Panc1 (cell line): ENCODE data around the gene TMTC2.

ENCODE experiments used
- POLR2AphosphoS5 ChIP-seq: IDR thresholded peaks from 2 replicates; pipeline ENCODE4 v1.6.1; 2012; ENCODE audit warnings: mild to moderate bottlenecking, low read depth, low read length, moderate library complexity
- REST ChIP-seq, 2 experiments: IDR thresholded peaks; 2 replicates each; pipeline ENCODE4 v1.6.1; 2011 to 2012; ENCODE audit warnings: low read depth in 2 of 2, control low read depth in 1 of 2, low read length in 1 of 2, mild to moderate bottlenecking in 1 of 2, moderate library complexity in 1 of 2; ENCODE audit not compliant: insufficient read depth in 1 of 2
- SIN3A ChIP-seq: IDR thresholded peaks from 2 replicates; pipeline ENCODE4 v1.6.1; 2012; ENCODE audit warnings: low read depth, mild to moderate bottlenecking, low read length, moderate library complexity, borderline replicate concordance; ENCODE audit not compliant: insufficient read depth
- TCF7L2 ChIP-seq: IDR thresholded peaks from 2 replicates; pipeline ENCODE4 v1.6.1; 2011; ENCODE audit warnings: mild to moderate bottlenecking, low read depth, low read length, inconsistent platforms
- TF ChIP-seq, protein P1 (sequence below): fragments of 450-650 bp; IDR thresholded peaks from 2 replicates; pipeline ENCODE4 v1.5.1; 2017; ENCODE audit warnings: mild to moderate bottlenecking

DNA sequence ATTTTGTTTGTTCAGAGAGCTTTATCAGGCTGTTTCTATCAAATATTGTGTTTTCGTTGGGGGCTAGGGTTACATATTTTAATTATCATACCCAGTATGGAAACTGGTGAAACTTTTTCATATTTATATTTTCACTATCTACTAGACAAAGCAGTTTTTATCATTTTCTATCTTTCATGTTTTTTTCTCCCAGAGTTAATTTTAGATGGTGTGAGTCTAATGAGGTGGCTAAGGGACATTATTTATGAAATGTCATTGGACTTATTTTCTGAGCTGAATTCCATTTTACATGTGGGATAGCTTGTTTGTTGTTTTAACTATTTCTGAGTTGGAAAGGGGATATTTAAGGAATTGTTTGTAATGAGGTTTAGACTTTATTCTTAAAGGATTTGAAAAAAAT, 100.3 kb downstream of the TMTC2 start:
- no peak for TF ChIP-seq POLR2AphosphoS5
- TF ChIP-seq, protein P1, sequence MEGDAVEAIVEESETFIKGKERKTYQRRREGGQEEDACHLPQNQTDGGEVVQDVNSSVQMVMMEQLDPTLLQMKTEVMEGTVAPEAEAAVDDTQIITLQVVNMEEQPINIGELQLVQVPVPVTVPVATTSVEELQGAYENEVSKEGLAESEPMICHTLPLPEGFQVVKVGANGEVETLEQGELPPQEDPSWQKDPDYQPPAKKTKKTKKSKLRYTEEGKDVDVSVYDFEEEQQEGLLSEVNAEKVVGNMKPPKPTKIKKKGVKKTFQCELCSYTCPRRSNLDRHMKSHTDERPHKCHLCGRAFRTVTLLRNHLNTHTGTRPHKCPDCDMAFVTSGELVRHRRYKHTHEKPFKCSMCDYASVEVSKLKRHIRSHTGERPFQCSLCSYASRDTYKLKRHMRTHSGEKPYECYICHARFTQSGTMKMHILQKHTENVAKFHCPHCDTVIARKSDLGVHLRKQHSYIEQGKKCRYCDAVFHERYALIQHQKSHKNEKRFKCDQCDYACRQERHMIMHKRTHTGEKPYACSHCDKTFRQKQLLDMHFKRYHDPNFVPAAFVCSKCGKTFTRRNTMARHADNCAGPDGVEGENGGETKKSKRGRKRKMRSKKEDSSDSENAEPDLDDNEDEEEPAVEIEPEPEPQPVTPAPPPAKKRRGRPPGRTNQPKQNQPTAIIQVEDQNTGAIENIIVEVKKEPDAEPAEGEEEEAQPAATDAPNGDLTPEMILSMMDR, result no peak
- TF ChIP-seq REST (IDR thresholded peaks at IDR 0.05; ENCODE audit: insufficient read depth in 1 of 2, low read depth in 2 of 2, low read length in 1 of 2), result no peak
- no peak for TF ChIP-seq TCF7L2
- no peak for TF ChIP-seq SIN3A
